ENCODE measurements around the gene SDC3.
"Not testable (repeated sequence)": the region's sequence is repeated elsewhere in the genome, so short reads cannot be mapped to it uniquely, and the experiment has no call there.

The SDC3 gene, protein sequence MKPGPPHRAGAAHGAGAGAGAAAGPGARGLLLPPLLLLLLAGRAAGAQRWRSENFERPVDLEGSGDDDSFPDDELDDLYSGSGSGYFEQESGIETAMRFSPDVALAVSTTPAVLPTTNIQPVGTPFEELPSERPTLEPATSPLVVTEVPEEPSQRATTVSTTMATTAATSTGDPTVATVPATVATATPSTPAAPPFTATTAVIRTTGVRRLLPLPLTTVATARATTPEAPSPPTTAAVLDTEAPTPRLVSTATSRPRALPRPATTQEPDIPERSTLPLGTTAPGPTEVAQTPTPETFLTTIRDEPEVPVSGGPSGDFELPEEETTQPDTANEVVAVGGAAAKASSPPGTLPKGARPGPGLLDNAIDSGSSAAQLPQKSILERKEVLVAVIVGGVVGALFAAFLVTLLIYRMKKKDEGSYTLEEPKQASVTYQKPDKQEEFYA
- total RNA-seq, result 0.26 to 0.69 (median 0.39) reads per million in 3 donors

DNA sequence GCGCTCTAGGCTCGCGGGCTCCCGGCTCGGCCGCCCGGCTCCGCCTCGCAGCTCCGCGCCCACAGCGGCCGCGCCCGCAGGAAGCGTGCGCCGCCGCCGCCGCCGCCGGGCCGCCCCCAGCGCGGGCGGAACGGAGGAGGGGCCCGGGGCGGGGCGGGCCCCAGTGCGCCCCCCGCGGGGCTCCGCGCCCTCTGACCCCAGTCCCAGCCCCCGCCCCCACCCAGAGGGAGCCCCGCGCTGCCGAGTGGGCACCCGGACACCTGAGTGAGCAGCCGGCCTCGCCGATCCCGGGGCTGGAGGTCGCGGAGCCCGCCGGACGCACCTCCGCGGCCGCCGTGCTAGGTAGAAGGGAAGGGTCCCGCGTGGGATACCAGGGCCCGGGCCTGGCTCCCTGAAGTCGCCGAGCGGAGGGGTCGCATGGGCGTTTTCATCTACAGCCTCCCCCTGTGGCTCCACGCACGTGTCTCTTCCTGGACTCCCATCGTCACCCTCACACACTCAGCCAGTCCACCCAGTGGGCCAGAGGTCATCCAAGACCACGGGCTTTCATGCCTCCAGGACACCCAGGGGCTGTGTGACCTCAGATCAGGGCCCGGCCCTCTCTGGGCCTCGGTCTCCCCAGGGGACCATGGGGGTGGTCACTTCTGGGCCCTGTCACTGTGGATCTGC, at the start of gene SDC3:
Gene SDC3 (minus strand): TSS at position 63 of the 669 bp plus-strand sequence. CDS start 172 bp downstream, outside the sequence.
- H3K4me3 ChIP-seq (ENCODE audit: insufficient read depth, low read depth, low read length, poor library complexity, severe bottlenecking), result peak within 1 kb of the TSS; percentile 56
- peaks cover 15% of the 10 kb centered on the region for H3K27me3 ChIP-seq (replicated peaks; ENCODE audit: control insufficient read depth, insufficient read depth, low read length, poor library complexity, severe bottlenecking)
- H3K36me3 ChIP-seq (ENCODE audit: control insufficient read depth, insufficient read depth, low read length), result no peaks in the 10 kb centered on the region
- DNase-seq, result no peak
- H3K4me1 ChIP-seq (ENCODE audit: control insufficient read depth, insufficient read depth, low read length, poor library complexity, severe bottlenecking), result peaks cover 9% of the 10 kb centered on the region
- H3K27ac ChIP-seq (ENCODE audit: insufficient read depth, low read length, poor library complexity, severe bottlenecking), result no peak within 1 kb of the TSS
- H3K9me3 ChIP-seq (ENCODE audit: control insufficient read depth, low read length), result no peaks in the 10 kb centered on the region

DNA sequence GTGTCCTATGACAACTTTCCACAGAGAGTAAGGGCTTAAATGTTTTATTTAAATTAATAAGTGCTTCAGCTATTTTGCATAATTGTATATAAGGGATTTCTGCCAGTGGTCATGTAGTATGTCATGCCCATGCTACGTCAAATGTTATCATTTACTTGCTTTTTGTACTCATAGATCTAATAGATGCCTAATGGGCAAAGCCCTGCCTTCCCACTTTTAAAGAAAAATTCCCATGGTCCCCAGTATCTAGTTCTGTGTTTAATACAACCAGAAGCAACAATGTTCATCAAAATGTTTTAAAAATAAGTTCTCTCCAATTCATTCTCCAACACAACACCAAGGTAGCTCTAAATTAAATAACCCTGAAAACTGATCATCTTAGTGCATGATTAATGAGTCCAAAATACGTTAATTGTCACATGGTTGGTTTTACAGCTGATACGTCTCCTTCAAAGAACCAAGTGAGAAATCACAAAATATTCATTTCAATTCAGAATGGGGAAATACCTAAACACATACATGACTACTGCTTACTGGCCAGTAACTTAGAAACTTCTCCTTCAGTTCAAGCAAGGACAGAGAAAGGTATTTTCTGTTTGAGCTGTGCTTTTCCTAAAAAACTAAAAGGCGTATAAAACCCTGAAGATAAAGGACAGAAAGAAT, 49.1 kb upstream of the SDC3 start:
- H3K36me3 ChIP-seq (ENCODE audit: control insufficient read depth, insufficient read depth, low read length), result peaks cover 64% of the 10 kb centered on the region
- H3K27me3 ChIP-seq (replicated peaks; ENCODE audit: control insufficient read depth, insufficient read depth, low read length, poor library complexity, severe bottlenecking), result no peaks in the 10 kb centered on the region
- H3K27ac ChIP-seq (ENCODE audit: insufficient read depth, low read length, poor library complexity, severe bottlenecking), result no peak overlapping the region
- no peaks in the 10 kb centered on the region for H3K4me1 ChIP-seq (ENCODE audit: control insufficient read depth, insufficient read depth, low read length, poor library complexity, severe bottlenecking)
- DNase-seq, result no peak
- no peaks in the 10 kb centered on the region for H3K9me3 ChIP-seq (ENCODE audit: control insufficient read depth, low read length)
- no peak overlapping the region for H3K4me3 ChIP-seq (ENCODE audit: insufficient read depth, low read depth, low read length, poor library complexity, severe bottlenecking)

DNA sequence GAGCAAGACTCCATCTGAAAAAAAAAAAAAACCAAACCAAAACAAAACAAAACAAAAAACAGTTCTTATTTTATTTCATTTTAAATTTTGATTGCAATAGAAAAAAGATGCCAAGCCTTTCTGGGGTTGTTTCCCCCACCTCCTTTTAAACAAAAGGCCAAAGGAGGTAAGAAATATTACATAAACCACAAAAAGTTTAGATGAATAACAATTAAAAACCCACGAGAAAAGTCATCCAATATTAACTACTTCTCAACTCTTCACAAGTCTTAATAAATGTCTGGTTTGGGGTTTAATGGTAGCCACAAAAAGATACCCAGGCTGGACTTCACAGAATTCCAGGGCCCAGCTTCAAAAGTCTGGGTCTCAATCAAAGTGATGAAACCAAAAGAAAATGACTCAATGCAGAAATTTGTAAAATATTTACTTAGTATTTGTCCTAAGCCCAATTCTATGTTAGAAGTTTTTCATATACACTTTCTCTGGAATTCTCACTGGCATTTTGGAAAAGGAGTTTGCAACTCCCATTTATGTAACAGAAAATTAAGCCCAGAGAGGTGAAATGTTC, 47.0 kb upstream of the SDC3 start:
- H3K9me3 ChIP-seq (ENCODE audit: control insufficient read depth, low read length), result no peaks in the 10 kb centered on the region
- no peak overlapping the region for H3K4me3 ChIP-seq (ENCODE audit: insufficient read depth, low read depth, low read length, poor library complexity, severe bottlenecking)
- H3K27ac ChIP-seq (ENCODE audit: insufficient read depth, low read length, poor library complexity, severe bottlenecking), result no peak overlapping the region
- H3K4me1 ChIP-seq (ENCODE audit: control insufficient read depth, insufficient read depth, low read length, poor library complexity, severe bottlenecking), result no peaks in the 10 kb centered on the region
- no peak for DNase-seq
- H3K36me3 ChIP-seq (ENCODE audit: control insufficient read depth, insufficient read depth, low read length), result peaks cover 73% of the 10 kb centered on the region
- H3K27me3 ChIP-seq (replicated peaks; ENCODE audit: control insufficient read depth, insufficient read depth, low read length, poor library complexity, severe bottlenecking), result no peaks in the 10 kb centered on the region

DNA sequence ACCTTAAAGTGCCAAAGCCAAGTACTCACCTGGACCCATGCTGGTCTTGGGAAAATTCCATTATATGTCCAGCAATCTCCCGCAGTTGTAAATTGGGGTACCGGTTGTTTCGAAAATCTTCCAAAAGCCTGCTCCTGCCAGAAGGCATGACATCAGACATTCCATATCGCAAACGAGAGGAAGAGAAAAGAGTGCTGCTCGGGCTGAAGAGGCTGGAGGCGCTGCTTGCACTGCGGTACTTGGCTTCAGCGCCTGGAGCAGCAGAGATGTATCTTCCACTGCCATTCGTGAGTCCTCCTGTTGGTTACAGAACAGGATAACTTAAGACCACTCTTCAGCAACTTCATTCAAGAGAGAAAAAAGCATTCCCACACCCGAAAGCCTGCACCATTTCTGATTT, 45.1 kb upstream of the SDC3 start:
- Histone ChIP-seq H3K27me3 (replicated peaks; ENCODE audit: control insufficient read depth, insufficient read depth, low read length, poor library complexity, severe bottlenecking) (no peaks in the 10 kb centered on the region), H3K27ac (ENCODE audit: insufficient read depth, low read length, poor library complexity, severe bottlenecking) (no peak overlapping the region), H3K4me1 (ENCODE audit: control insufficient read depth, insufficient read depth, low read length, poor library complexity, severe bottlenecking) (no peaks in the 10 kb centered on the region), H3K9me3 (ENCODE audit: control insufficient read depth, low read length) (no peaks in the 10 kb centered on the region), H3K36me3 (ENCODE audit: control insufficient read depth, insufficient read depth, low read length) (peaks cover 67% of the 10 kb centered on the region), H3K4me3 (ENCODE audit: insufficient read depth, low read depth, low read length, poor library complexity, severe bottlenecking) (no peak overlapping the region)
- no peak for DNase-seq

DNA sequence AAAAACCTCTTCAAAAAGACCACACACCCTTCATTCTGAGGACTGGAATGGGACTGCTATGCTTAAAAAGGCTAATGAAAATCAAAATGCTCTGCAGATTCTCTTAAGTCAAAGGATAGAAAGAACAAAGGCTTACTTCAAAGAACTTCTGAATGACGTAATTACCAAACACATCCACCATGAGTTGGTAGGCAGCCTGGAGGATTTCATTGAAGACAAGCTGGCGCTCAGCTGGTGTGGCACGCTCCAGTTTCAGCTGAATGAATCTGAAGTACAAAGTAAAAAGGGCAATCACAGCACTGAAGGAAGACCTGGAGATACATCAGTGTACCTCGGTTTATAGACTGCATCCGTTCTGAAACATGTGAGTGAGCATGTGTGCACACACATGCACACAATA, 43.5 kb upstream of the SDC3 start:
- Histone ChIP-seq H3K27ac (ENCODE audit: insufficient read depth, low read length, poor library complexity, severe bottlenecking) (no peak overlapping the region), H3K9me3 (ENCODE audit: control insufficient read depth, low read length) (no peaks in the 10 kb centered on the region), H3K36me3 (ENCODE audit: control insufficient read depth, insufficient read depth, low read length) (peaks cover 73% of the 10 kb centered on the region), H3K4me3 (ENCODE audit: insufficient read depth, low read depth, low read length, poor library complexity, severe bottlenecking) (no peak overlapping the region), H3K4me1 (ENCODE audit: control insufficient read depth, insufficient read depth, low read length, poor library complexity, severe bottlenecking) (no peaks in the 10 kb centered on the region), H3K27me3 (replicated peaks; ENCODE audit: control insufficient read depth, insufficient read depth, low read length, poor library complexity, severe bottlenecking) (no peaks in the 10 kb centered on the region)
- DNase-seq, result no peak

DNA sequence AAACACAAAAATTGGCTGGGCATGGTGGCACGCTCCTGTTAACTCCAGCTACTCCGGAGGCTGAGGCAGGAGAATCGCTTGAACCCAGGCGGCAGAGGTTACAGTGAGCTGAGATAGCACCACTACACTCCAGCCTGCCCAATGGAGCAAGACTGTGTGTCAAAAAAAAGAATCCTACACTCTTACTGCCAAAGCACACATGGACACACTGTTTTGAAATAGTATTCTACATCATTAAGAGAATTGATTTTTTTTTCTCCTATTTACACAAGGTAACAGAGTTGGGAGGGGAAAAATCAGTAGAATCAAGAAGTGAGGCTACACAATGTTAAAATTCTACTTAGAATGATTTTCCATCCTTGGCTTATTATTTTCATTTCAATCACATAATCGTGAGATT, 42.1 kb upstream of the SDC3 start:
- no peaks in the 10 kb centered on the region for H3K9me3 ChIP-seq (ENCODE audit: control insufficient read depth, low read length)
- no peaks in the 10 kb centered on the region for H3K4me1 ChIP-seq (ENCODE audit: control insufficient read depth, insufficient read depth, low read length, poor library complexity, severe bottlenecking)
- peaks cover 76% of the 10 kb centered on the region for H3K36me3 ChIP-seq (ENCODE audit: control insufficient read depth, insufficient read depth, low read length)
- no peak overlapping the region for H3K4me3 ChIP-seq (ENCODE audit: insufficient read depth, low read depth, low read length, poor library complexity, severe bottlenecking)
- DNase-seq, result no peak
- H3K27ac ChIP-seq (ENCODE audit: insufficient read depth, low read length, poor library complexity, severe bottlenecking), result no peak overlapping the region
- H3K27me3 ChIP-seq (replicated peaks; ENCODE audit: control insufficient read depth, insufficient read depth, low read length, poor library complexity, severe bottlenecking), result no peaks in the 10 kb centered on the region

DNA sequence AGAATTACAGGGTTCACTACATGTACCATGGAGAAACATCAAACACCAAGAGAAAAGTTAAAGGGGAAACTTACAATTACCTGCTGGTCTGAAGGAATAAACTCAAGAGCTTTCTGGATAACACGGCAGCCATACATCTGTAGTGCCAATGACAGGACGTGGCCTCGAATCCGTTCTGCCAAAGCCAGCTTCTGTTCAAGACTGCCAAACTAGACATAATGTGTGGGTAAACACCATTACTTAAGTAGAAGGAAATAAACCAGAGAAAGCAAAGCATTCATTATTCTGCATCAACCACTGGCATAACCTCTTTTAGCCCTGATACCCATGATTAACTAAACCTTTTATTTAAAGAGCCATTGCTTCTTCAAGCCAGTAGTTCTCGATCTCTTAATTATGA, 41.5 kb upstream of the SDC3 start:
- no peaks in the 10 kb centered on the region for H3K27me3 ChIP-seq (replicated peaks; ENCODE audit: control insufficient read depth, insufficient read depth, low read length, poor library complexity, severe bottlenecking)
- peaks cover 82% of the 10 kb centered on the region for H3K36me3 ChIP-seq (ENCODE audit: control insufficient read depth, insufficient read depth, low read length)
- H3K27ac ChIP-seq (ENCODE audit: insufficient read depth, low read length, poor library complexity, severe bottlenecking), result no peak overlapping the region
- no peak overlapping the region for H3K4me3 ChIP-seq (ENCODE audit: insufficient read depth, low read depth, low read length, poor library complexity, severe bottlenecking)
- H3K4me1 ChIP-seq (ENCODE audit: control insufficient read depth, insufficient read depth, low read length, poor library complexity, severe bottlenecking), result no peaks in the 10 kb centered on the region
- DNase-seq, result no peak
- no peaks in the 10 kb centered on the region for H3K9me3 ChIP-seq (ENCODE audit: control insufficient read depth, low read length)

DNA sequence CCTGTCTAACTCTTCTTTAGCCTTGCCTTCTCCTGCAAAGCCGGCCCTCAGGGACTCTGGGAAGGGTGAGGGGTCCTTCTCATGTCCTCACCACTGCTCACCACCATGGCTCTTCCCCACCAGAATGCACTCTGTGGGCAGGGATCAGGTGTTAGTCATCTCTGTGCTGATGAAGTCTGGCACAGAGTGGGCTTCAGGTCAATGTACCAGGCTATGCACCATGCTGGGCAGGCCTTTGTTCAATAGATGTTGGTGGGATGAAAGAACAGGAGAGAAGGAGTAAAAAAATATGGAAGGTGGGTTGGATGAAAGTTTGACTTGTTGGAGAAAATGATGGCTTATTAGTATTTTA, 40.9 kb upstream of the SDC3 start:
- not testable (repeated sequence) for H3K27ac ChIP-seq (ENCODE audit: insufficient read depth, low read length, poor library complexity, severe bottlenecking); H3K4me1 ChIP-seq (ENCODE audit: control insufficient read depth, insufficient read depth, low read length, poor library complexity, severe bottlenecking); H3K27me3 ChIP-seq (replicated peaks; ENCODE audit: control insufficient read depth, insufficient read depth, low read length, poor library complexity, severe bottlenecking); H3K4me3 ChIP-seq (ENCODE audit: insufficient read depth, low read depth, low read length, poor library complexity, severe bottlenecking); H3K9me3 ChIP-seq (ENCODE audit: control insufficient read depth, low read length); DNase-seq
- H3K36me3 ChIP-seq (ENCODE audit: control insufficient read depth, insufficient read depth, low read length), result peaks cover 83% of the 10 kb centered on the region

DNA sequence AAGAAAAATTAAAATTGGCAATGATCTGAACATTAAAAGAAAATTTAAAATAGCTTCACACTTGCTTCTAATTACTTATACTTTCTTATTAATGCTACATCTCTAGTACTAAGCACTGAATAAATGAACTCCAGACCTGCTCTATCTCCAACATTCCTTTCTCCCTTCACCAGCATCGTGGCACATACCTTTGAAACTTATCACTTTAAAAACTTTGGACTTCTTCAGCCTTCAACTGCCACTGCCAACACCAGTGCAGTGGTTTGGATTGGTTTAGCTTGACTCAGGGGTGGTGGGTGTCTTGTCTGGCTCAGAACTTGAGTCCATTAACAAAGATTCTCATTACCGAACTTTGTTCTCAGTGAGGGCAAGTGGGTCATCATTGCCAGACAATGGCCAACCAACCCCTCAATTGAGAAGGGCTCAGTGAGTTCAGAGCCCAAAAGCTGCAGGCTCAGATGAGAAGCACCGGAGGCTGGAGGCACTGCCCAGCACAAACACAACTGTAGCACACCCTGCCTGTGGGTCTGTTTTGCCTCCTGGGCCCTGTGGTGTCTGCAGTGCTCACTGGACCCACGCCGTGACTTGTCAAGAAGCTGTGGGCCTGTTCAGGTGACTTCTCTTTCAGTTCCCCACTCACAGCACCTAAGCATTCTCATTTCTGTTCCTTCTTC, 40.4 kb upstream of the SDC3 start:
- H3K9me3 ChIP-seq (ENCODE audit: control insufficient read depth, low read length); H3K27me3 ChIP-seq (replicated peaks; ENCODE audit: control insufficient read depth, insufficient read depth, low read length, poor library complexity, severe bottlenecking); H3K4me3 ChIP-seq (ENCODE audit: insufficient read depth, low read depth, low read length, poor library complexity, severe bottlenecking); H3K4me1 ChIP-seq (ENCODE audit: control insufficient read depth, insufficient read depth, low read length, poor library complexity, severe bottlenecking); DNase-seq; H3K27ac ChIP-seq (ENCODE audit: insufficient read depth, low read length, poor library complexity, severe bottlenecking): not testable (repeated sequence)
- peaks cover 83% of the 10 kb centered on the region for H3K36me3 ChIP-seq (ENCODE audit: control insufficient read depth, insufficient read depth, low read length)
